ENCODE results near the gene RNF7. TPM values are rescaled to one million over a fixed set of nuclear protein-coding genes. Genes with fewer than 3 reads are reported as not detected.

Gene RNF7
- total and polyA plus RNA-seq, 8 donors, result 88.1 to 107 (median 94.4) TPM

DNA sequence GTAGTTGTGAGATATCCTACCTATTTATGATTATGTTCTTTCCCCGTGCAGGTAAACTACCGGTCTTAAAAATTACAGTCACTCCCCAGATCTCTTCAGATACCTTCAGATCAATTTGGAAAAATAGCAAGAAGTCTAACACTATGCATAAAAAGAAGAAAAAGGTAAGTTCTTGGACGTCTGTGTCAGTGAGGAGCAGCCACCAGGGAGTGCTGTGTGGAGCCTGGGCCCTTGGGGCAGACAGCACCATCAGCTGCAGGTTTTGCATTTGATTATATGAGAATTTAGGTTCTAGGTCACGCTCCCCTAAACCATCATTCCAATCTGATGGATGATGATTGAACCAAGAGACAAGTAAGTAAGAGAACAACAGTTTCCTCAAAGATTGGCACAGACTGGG is 8.9 kb upstream of the RNF7 start:
- no peak for DNase-seq
- no peak overlapping the region for H3K27ac ChIP-seq
- no peak overlapping the region for H3K4me3 ChIP-seq
- intact Hi-C loops (cut with DNase I), result no loop called here
- H3K9me3 ChIP-seq, result no peaks in the 10 kb centered on the region
- H3K36me3 ChIP-seq, result no peaks in the 10 kb centered on the region
- H3K4me1 ChIP-seq, result no peaks in the 10 kb centered on the region
- no peak for ATAC-seq
- H3K27me3 ChIP-seq, result no peaks in the 10 kb centered on the region
- TF ChIP-seq, protein P1, sequence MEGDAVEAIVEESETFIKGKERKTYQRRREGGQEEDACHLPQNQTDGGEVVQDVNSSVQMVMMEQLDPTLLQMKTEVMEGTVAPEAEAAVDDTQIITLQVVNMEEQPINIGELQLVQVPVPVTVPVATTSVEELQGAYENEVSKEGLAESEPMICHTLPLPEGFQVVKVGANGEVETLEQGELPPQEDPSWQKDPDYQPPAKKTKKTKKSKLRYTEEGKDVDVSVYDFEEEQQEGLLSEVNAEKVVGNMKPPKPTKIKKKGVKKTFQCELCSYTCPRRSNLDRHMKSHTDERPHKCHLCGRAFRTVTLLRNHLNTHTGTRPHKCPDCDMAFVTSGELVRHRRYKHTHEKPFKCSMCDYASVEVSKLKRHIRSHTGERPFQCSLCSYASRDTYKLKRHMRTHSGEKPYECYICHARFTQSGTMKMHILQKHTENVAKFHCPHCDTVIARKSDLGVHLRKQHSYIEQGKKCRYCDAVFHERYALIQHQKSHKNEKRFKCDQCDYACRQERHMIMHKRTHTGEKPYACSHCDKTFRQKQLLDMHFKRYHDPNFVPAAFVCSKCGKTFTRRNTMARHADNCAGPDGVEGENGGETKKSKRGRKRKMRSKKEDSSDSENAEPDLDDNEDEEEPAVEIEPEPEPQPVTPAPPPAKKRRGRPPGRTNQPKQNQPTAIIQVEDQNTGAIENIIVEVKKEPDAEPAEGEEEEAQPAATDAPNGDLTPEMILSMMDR (IDR thresholded peaks at IDR 0.05), result no peak

- ATAC-seq, result no peak
- H3K4me1 ChIP-seq, result peaks cover 10 to 21% of the 10 kb centered on the region in 2 donors
- intact Hi-C loops (cut with DNase I), result loop anchor here in 1 of 2 donors (10.0 kb wide), 1 partner anchor 140 kb away; the partner anchor contains the start of gene ATP1B3
Observed at GRCh38 chr3:141735176-141735575, 2.9 kb upstream of the RNF7 start.

GRCh38 chr3:141735770-141736465 is 2.2 kb upstream of the RNF7 start:
- no peak overlapping the region for H3K27ac ChIP-seq
- no peaks in the 10 kb centered on the region for H3K36me3 ChIP-seq
- no peaks in the 10 kb centered on the region for H3K9me3 ChIP-seq

More at GRCh38 chr3:141735176-141735575, 2.9 kb upstream of the RNF7 start:
- Histone ChIP-seq H3K9me3 (no peaks in the 10 kb centered on the region), H3K27me3 (no peaks in the 10 kb centered on the region), H3K4me3 (no peak overlapping the region), H3K36me3 (no peaks in the 10 kb centered on the region), H3K27ac (no peak overlapping the region)
- TF ChIP-seq, protein P1 (IDR thresholded peaks at IDR 0.05), result no peak
- no peak for DNase-seq

GRCh38 chr3:141737093-141737492 is 1.0 kb upstream of the RNF7 start:
- Histone ChIP-seq H3K9me3 (no peaks in the 10 kb centered on the region), H3K4me3 (peak overlapping the region in 1 of 2 donors; percentile 69), H3K27ac (peak overlapping the region in 1 of 2 donors; percentile 94), H3K27me3 (no peaks in the 10 kb centered on the region), H3K4me1 (peaks cover 15 to 39% of the 10 kb centered on the region in 2 donors), H3K36me3 (no peaks in the 10 kb centered on the region)
- ATAC-seq (no peak), DNase-seq (peak in 1 of 4 donors; percentile 42)
- TF ChIP-seq, protein P1 (IDR thresholded peaks at IDR 0.05), result no peak
- intact Hi-C loops (cut with DNase I), result loop anchor here in 1 of 2 donors (10.0 kb wide), 1 partner anchor 138 kb away; the partner anchor contains the start of gene ATP1B3

More at GRCh38 chr3:141735770-141736465, 2.2 kb upstream of the RNF7 start:
- no peaks in the 10 kb centered on the region for H3K27me3 ChIP-seq
- DNase-seq (no peak), ATAC-seq (no peak)
- peaks cover 12 to 28% of the 10 kb centered on the region in 2 donors for H3K4me1 ChIP-seq
- TF ChIP-seq, protein P1 (IDR thresholded peaks at IDR 0.05), result no peak
- intact Hi-C loops (cut with DNase I), result loop anchor here in 1 of 2 donors (10.0 kb wide), 1 partner anchor 139 kb away; the partner anchor contains the start of gene ATP1B3
- H3K4me3 ChIP-seq, result no peak overlapping the region

- peak overlapping the region; percentile 91 to 94 for H3K27ac ChIP-seq
- ATAC-seq, result no peak
- H3K4me3 ChIP-seq, result peak overlapping the region in 1 of 2 donors; percentile 69
- peaks cover 0 to under 1% of the 10 kb centered on the region in 2 donors for H3K36me3 ChIP-seq
- intact Hi-C loops (cut with DNase I), result loop anchor here in 1 of 2 donors (10.0 kb wide), 1 partner anchor 137 kb away; the partner anchor contains the start of gene ATP1B3
- H3K27me3 ChIP-seq, result no peaks in the 10 kb centered on the region
- H3K4me1 ChIP-seq, result peaks cover 15 to 41% of the 10 kb centered on the region in 2 donors
- no peak for DNase-seq
- TF ChIP-seq, protein P1 (IDR thresholded peaks at IDR 0.05), result no peak
- no peaks in the 10 kb centered on the region for H3K9me3 ChIP-seq
Observed at GRCh38 chr3:141737678-141738021, 448 bp upstream of the RNF7 start.
